Dendritic cell treated with granulocyte-macrophage colony-stimulating factor and Interleukin-4, amounts not matched to agents 40 ng/mL and 50 ng/mL, for 4 days (primary cell): Measurements from ENCODE around the gene MIAT.

Experiments used
- H3K27ac Mint-ChIP-seq: one replicate; pipeline ENCODE4 v1.8.0; 2022; ENCODE audit warnings: mild to moderate bottlenecking, mixed read lengths
- H3K27me3 Mint-ChIP-seq: one replicate; pipeline ENCODE4 v1.8.0; 2022; ENCODE audit warnings: mild to moderate bottlenecking, mixed read lengths
- H3K36me3 Mint-ChIP-seq: one replicate; pipeline ENCODE4 v1.8.0; 2022; ENCODE audit warnings: low read depth, mixed read lengths
- H3K4me1 Mint-ChIP-seq: one replicate; pipeline ENCODE4 v1.8.0; 2022; ENCODE audit warnings: low read depth, mixed read lengths
- H3K4me3 Mint-ChIP-seq: one replicate; pipeline ENCODE4 v1.8.0; 2022; ENCODE audit warnings: mild to moderate bottlenecking, moderate library complexity, mixed read lengths
- H3K9me3 Mint-ChIP-seq: one replicate; pipeline ENCODE4 v1.8.0; 2022; ENCODE audit warnings: mixed read lengths
- intact Hi-C: fragments of 100-400 bp; cut with micrococcal nuclease; formaldehyde crosslinking; loops from one replicate; pipeline ENCODE4 v1.15.0; 2022

The MIAT gene

GRCh38 chr22:26646158-26646557, 11.2 kb upstream of the MIAT start:
- intact Hi-C loops, result no loop called here
- Mint-ChIP-seq H3K27ac (no peak overlapping the region), H3K9me3 (no peaks in the 10 kb centered on the region), H3K4me3 (no peak overlapping the region), H3K36me3 (no peaks in the 10 kb centered on the region), H3K27me3 (peaks cover 15% of the 10 kb centered on the region), H3K4me1 (peaks cover 52% of the 10 kb centered on the region)

DNA sequence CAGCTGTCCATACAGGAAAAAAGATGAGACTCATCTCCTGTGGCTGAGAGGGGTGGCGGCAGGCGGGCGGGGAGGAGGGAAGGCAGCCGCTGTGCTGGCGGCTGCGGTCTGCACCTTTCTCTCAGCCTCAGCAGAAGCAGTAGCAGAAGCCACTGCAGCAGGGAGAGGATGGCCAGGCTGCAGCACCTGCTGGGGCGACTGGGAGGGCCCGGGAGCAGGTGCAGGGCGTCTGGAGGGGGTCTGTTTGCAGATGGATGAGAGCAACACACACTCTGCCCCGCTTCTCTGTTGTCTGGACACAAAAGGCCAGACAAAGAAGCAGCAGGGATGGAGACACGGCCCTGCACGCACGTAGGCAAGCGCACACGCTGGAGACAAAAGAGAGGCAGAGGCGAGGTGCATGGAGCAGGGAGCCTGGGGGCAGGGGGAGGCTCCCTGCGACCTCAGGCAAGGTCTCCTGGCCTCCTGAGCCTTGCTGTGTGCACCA, 9.3 kb upstream of the MIAT start:
- intact Hi-C loops, result no loop called here
- Mint-ChIP-seq H3K4me1 (peaks cover 40% of the 10 kb centered on the region), H3K4me3 (peak overlapping the region; percentile 14)

GRCh38 chr22:26648528-26649388, 8.6 kb upstream of the MIAT start:
- Mint-ChIP-seq H3K9me3 (no peaks in the 10 kb centered on the region), H3K27me3 (peaks cover 9% of the 10 kb centered on the region), H3K36me3 (no peaks in the 10 kb centered on the region), H3K4me3 (no peak overlapping the region), H3K4me1 (peaks cover 38% of the 10 kb centered on the region), H3K27ac (peak overlapping the region; percentile 50)
- intact Hi-C loops, result no loop called here

More for the DNA sequence above, 9.3 kb upstream of the MIAT start:
- Mint-ChIP-seq H3K27ac (peak overlapping the region; percentile 50), H3K27me3 (peaks cover 8% of the 10 kb centered on the region), H3K36me3 (no peaks in the 10 kb centered on the region), H3K9me3 (no peaks in the 10 kb centered on the region)

DNA sequence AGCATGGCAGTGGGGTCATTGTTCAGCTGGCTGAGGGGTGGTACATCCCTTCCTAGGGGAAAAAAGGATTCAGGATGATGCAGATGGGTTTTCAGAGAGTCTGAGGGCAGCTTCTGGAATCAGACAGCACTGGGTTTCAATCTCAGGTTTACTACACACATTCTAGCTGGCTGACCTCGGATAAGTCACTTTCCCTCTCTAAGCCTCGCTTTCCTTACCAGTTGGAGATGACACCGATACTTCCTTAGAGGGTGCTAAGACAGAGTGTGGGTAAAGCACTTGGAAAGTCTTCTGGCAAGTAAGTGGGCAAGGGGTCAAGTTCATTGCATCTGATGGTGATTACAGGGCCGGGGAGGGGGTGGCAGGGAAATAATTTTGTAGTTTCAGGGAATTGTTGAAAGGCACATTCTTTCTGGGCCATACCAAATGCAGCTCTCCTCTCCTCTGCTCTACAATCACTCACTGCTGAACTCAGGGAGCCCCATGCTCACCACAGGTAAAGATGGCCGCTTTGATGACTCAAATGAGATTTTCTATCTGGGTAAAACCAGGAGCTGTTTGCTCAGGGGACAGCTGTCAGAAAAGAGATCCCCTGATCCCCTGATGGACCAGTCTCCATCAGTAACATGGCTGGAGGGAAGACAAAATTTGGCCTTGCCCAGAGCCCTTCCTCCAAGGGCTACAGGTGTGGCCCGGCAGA, 6.5 kb upstream of the MIAT start:
- Mint-ChIP-seq H3K27ac (no peak overlapping the region), H3K27me3 (peaks cover 11% of the 10 kb centered on the region), H3K4me3 (no peak overlapping the region), H3K4me1 (peaks cover 32% of the 10 kb centered on the region), H3K9me3 (no peaks in the 10 kb centered on the region), H3K36me3 (no peaks in the 10 kb centered on the region)
- intact Hi-C loops, result no loop called here

GRCh38 chr22:26651815-26652214, 5.6 kb upstream of the MIAT start:
- Mint-ChIP-seq H3K36me3 (no peaks in the 10 kb centered on the region), H3K27me3 (peaks cover 16% of the 10 kb centered on the region), H3K9me3 (no peaks in the 10 kb centered on the region), H3K4me3 (no peak overlapping the region), H3K27ac (no peak overlapping the region), H3K4me1 (peaks cover 33% of the 10 kb centered on the region)
- intact Hi-C loops, result no loop called here

DNA sequence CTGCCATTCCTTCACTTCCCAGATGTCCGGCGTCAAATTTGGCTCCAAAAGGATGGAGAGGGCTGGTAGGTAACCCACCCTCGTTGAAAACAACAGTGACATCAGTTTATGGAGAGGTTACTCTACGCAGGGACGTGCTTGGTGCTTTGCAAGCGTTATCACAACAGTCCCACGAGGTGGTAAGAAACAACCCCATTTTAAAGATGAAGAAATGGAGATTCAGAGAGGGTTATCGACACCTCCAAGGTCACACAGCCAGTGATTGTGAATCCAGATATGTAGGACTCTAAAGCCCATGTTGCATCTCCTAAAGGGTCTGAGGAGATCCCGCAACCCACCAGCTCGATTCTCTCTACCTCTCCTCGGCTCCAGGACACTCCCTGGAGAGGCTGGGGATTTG, 773 bp downstream of the MIAT start:
- H3K27me3 Mint-ChIP-seq, result peaks cover 44% of the 10 kb centered on the region
- H3K36me3 Mint-ChIP-seq, result no peaks in the 10 kb centered on the region
- peak overlapping the region; percentile 70 for H3K4me3 Mint-ChIP-seq
- no peaks in the 10 kb centered on the region for H3K9me3 Mint-ChIP-seq
- intact Hi-C loops, result no loop called here
- H3K27ac Mint-ChIP-seq, result peak overlapping the region; percentile 17
- peaks cover 35% of the 10 kb centered on the region for H3K4me1 Mint-ChIP-seq

DNA sequence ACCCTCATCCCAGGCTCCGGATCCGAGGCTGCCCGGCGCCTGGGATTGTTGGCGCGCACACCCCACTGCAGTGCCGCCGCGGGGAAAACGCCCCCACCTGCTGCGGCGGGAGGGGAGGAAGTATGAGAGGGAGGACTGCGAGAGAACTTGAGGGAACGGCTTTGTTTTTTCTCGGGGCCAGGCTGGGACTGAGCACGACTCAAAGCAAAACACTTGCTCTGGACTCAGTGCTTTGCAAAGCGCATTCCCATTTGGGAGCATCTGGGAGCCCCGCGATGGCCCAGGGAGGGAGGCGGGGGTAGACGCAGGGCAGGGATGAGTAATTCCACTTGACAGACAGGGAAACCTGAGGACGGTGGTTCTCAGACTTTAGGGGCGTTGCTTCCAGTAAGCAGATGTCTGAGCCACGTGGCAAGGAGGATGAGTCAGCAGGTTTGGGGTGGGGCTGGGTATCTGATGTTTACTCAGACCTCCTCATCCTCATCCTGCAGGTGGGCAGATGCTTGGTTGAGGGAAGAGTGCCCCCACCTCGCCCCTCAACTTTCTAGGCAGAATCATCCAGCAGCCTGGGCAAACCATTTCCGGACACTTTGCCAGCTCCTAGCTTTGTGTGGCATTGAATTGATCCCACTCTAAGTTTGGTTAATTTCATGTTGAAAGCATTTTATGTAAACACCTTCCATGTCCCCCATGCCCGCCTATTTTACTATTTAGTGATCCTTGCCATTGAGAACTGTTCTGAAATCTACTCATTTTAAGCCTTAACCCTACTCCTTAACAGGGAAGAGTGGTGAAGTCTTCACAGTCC, 1.5 kb downstream of the MIAT start:
- intact Hi-C loops, result no loop called here

GRCh38 chr22:26660356-26660755, 3.0 kb downstream of the MIAT start:
- intact Hi-C loops, result no loop called here
- Mint-ChIP-seq H3K36me3 (no peaks in the 10 kb centered on the region), H3K27ac (no peak overlapping the region), H3K27me3 (peaks cover 40% of the 10 kb centered on the region), H3K4me1 (peaks cover 40% of the 10 kb centered on the region), H3K9me3 (no peaks in the 10 kb centered on the region), H3K4me3 (no peak overlapping the region)

More for the DNA sequence above, 1.5 kb downstream of the MIAT start:
- H3K4me1 Mint-ChIP-seq, result peaks cover 35% of the 10 kb centered on the region
- H3K27me3 Mint-ChIP-seq, result peaks cover 41% of the 10 kb centered on the region
- peak overlapping the region; percentile 70 for H3K4me3 Mint-ChIP-seq
- H3K9me3 Mint-ChIP-seq, result no peaks in the 10 kb centered on the region
- no peaks in the 10 kb centered on the region for H3K36me3 Mint-ChIP-seq
- H3K27ac Mint-ChIP-seq, result peak overlapping the region; percentile 17

GRCh38 chr22:26660961-26661578, 3.7 kb downstream of the MIAT start:
- intact Hi-C loops, result no loop called here
- peaks cover 41% of the 10 kb centered on the region for H3K4me1 Mint-ChIP-seq
- peaks cover 35% of the 10 kb centered on the region for H3K27me3 Mint-ChIP-seq
- no peak overlapping the region for H3K4me3 Mint-ChIP-seq
- H3K36me3 Mint-ChIP-seq, result no peaks in the 10 kb centered on the region
- H3K9me3 Mint-ChIP-seq, result no peaks in the 10 kb centered on the region
- no peak overlapping the region for H3K27ac Mint-ChIP-seq

DNA sequence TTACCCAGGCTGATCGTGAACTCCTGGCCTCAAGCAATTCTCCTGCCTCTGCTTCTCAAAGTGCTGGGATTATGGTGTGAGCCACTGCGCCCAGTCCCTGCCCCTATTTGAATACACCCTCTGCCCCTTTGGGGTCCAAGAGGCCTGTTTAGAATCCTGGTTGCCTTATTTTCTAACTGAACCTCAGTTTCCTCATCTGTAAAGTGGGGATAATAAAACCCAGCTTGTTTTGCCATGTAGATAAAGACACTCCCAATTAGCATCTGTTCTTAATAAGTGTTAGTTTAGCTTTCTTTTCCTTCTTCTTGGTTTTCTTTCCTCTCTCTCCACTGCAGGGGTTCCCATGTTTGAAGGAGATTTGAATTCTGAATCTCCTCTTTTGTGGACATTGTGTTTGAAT, 4.8 kb downstream of the MIAT start:
- Mint-ChIP-seq H3K9me3 (no peaks in the 10 kb centered on the region), H3K27me3 (peaks cover 28% of the 10 kb centered on the region), H3K27ac (no peak overlapping the region), H3K4me3 (no peak overlapping the region), H3K36me3 (no peaks in the 10 kb centered on the region), H3K4me1 (peaks cover 37% of the 10 kb centered on the region)
- intact Hi-C loops, result no loop called here

DNA sequence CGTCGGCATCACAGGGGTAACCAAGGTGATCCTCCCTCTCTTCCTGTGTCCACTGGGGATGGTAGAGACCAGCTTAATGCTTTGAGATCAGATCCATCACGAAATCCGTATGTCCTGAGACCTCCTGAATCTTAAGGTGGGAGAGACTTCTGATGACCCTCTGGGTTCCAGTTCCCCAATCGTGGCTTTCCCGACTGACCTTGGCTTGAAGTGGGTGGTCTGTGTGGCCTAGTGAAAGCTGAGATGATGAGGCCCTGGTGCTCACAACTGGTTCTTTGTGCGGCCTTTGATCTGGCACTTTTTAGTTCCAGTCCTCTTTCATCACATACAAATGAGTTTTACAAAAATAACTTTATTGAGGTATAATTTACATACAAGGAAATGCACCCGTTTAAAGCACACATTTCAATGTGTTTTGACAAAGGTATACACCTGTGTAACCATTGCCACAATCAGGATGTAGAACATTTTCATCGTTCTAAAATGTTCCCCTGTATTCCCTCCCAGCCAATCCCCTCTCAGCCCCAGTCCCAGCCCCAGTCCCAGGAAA, 6.1 kb downstream of the MIAT start:
- H3K4me1 Mint-ChIP-seq, result peaks cover 24% of the 10 kb centered on the region
- no peak overlapping the region for H3K27ac Mint-ChIP-seq
- H3K9me3 Mint-ChIP-seq, result no peaks in the 10 kb centered on the region
- H3K36me3 Mint-ChIP-seq, result no peaks in the 10 kb centered on the region
- intact Hi-C loops, result no loop called here
- peaks cover 16% of the 10 kb centered on the region for H3K27me3 Mint-ChIP-seq
- no peak overlapping the region for H3K4me3 Mint-ChIP-seq

DNA sequence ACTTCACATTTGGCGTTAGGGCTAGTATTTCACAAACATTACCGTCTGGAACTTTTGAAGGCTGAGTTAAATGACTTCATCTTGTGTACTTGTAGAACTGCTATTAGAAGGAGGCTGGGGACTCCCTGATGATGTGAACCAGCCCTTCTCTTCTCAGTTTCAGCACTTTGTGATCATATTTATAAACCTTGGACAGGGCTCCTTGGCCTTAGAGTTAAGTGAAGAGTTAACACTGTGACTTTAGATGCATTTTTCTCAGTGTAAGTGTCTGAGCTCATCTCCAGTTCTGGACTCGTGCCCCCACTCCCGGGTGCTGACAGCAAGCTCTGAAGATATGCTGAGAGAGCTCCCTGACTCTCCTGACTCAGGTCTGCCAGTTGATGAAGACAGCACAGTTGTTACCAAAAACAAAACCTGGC, 8.4 kb downstream of the MIAT start:
- H3K27me3 Mint-ChIP-seq, result peaks cover 6% of the 10 kb centered on the region
- H3K9me3 Mint-ChIP-seq, result no peaks in the 10 kb centered on the region
- no peak overlapping the region for H3K4me3 Mint-ChIP-seq
- H3K27ac Mint-ChIP-seq, result no peak overlapping the region
- intact Hi-C loops, result no loop called here
- H3K4me1 Mint-ChIP-seq, result peaks cover 9% of the 10 kb centered on the region
- no peaks in the 10 kb centered on the region for H3K36me3 Mint-ChIP-seq

DNA sequence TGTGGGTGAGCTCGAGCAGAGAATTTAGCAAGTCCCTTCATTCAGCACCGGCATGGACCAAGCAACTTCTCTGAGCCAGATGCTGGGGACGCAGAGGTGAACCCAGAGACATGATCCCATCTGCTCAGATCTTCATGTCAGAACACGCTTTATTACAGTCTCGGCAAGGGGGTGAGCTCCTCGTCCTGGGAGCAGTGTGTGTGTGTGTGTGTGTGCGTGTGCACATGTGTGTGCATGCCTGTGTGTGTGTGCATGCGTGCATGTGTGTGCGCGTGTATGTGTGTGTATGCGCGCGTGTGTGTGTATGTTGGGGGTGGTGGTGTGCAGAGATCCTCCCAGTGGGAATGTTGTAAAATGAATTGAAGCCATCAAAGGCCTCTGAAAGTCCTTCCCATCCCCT, 9.8 kb downstream of the MIAT start:
- H3K9me3 Mint-ChIP-seq, result no peaks in the 10 kb centered on the region
- H3K4me1 Mint-ChIP-seq, result peaks cover 19% of the 10 kb centered on the region
- peaks cover 6% of the 10 kb centered on the region for H3K27me3 Mint-ChIP-seq
- H3K27ac Mint-ChIP-seq, result no peak overlapping the region
- intact Hi-C loops, result no loop called here
- H3K36me3 Mint-ChIP-seq, result no peaks in the 10 kb centered on the region
- H3K4me3 Mint-ChIP-seq, result no peak overlapping the region
